ENCODE measurements around the gene ABCG4. TPM values are rescaled to one million over a fixed set of nuclear protein-coding genes. Genes with fewer than 3 reads are reported as not detected.

ABCG4 gene
- total RNA-seq, 1 donor from 2014 or later, result 0.52 TPM

DNA sequence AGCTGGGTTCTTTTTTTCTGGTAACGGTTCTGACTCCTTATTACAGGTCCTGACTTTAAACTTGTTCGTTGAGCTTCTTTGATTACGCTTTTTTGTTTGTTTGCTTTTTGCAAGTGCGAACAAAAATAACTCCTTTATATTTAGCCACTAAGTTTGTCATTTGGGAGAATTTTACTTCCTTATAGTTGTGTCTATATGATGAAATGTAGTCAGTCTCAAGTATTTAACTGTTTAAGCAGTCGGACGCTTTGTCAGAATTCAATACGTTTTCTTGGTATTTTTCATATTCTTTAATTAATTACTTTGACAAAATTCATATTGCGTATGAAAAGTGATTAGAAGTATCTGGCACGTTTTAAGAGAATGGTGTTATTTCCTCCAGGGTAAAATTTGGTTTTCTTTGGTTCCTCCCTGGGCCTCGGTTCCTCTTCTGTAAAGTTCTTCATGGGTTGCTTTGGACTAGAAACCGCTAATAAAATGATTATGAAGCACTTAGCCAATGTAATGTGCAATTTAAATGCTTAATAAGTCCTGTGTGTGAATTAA, 58.6 kb downstream of the ABCG4 start:
- ATAC-seq, result no peak

DNA sequence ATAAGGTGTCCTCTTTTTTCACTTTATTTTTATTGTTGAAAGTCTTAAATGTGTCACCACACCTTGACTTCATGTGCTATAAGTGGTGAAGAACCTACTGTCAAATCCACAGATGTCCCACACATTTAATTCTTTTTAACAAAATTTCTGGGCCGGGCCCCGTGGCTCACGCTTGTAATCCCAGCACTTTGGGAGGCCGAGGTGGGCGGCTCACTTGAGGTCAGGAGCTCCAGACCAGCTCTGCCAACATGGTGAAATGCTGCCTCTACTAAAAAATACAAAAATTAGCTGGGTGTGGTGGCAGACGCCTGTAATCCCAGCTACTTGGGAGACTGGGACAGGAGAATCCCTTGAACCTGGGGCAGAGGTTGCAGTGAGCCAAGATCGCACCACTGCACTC, 60.3 kb downstream of the ABCG4 start:
- ATAC-seq, result no peak

DNA sequence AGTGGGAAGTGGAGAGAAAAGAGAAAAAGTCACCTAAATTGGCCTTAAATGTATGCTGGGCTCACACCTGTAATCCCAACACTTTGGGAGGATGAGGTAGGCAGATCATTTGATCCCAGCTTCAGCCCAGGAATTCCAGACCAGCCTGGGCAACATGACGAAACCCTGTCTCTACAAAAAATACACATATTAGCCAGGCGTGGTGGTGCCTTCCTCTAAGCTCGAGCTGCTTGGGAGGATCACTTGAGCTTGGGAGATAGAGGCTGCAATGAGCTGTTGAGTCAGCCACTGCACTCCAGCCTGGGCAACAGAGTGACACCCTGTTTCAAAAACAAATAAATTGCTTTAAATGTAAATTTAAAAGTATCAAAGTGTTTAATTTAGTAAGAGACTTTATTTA, 61.2 kb downstream of the ABCG4 start:
- ATAC-seq, result no peak

Other genes with a start within 250 kb of the ABCG4 start
- 44.6 TPM for gene BCL9L, start 223.1 kb upstream of the ABCG4 start, total RNA-seq
- 0.32 TPM for gene UPK2, start 192.8 kb upstream of the ABCG4 start, total RNA-seq
- gene FOXR1, start 177.3 kb upstream of the ABCG4 start, total RNA-seq, result not detected
- gene CENATAC, start 150.9 kb upstream of the ABCG4 start, total RNA-seq, result 11.9 TPM
- 1,002 TPM for gene RPS25, start 130.7 kb upstream of the ABCG4 start, total RNA-seq
- 42.4 TPM for gene TRAPPC4, start 130.3 kb upstream of the ABCG4 start, total RNA-seq
- 7.2 TPM for gene SLC37A4, start 118.2 kb upstream of the ABCG4 start, total RNA-seq
- gene HYOU1, start 91.8 kb upstream of the ABCG4 start, total RNA-seq, result 63.2 TPM
- 17.8 TPM for gene VPS11, start 81.2 kb upstream of the ABCG4 start, total RNA-seq
- 23.7 TPM for gene HMBS, start 64.2 kb upstream of the ABCG4 start, total RNA-seq
- 36.3 TPM for gene DPAGT1, start 47.2 kb upstream of the ABCG4 start, total RNA-seq
- 6.5 TPM for gene C2CD2L, start 41.7 kb upstream of the ABCG4 start, total RNA-seq
- gene HINFP, start 27.5 kb upstream of the ABCG4 start, total RNA-seq, result 13.2 TPM
- gene NLRX1, start 19.7 kb downstream of the ABCG4 start, total RNA-seq, result 60.3 TPM
- not detected for gene NHERF4, start 36.4 kb downstream of the ABCG4 start, total RNA-seq
- 11.0 TPM for gene CBL, start 57.3 kb downstream of the ABCG4 start, total RNA-seq
- gene MCAM, start 168.1 kb downstream of the ABCG4 start, total RNA-seq, result 25.0 TPM
- 22.2 TPM for gene RNF26, start 185.5 kb downstream of the ABCG4 start, total RNA-seq
- gene C1QTNF5, start 191.8 kb downstream of the ABCG4 start, total RNA-seq, result 2.0 TPM
- gene MFRP, start 197.7 kb downstream of the ABCG4 start, total RNA-seq, result not detected
- 2.8 TPM for gene USP2, start 232.6 kb downstream of the ABCG4 start, total RNA-seq